ENCODE results near the gene STAT3. TPM values are rescaled to one million over a fixed set of nuclear protein-coding genes. Genes with fewer than 3 reads are reported as not detected.
"Not testable (repeated sequence)": the region's sequence is repeated elsewhere in the genome, so short reads cannot be mapped to it uniquely, and the experiment has no call there.

STAT3 gene
- polyA plus RNA-seq, 3 donors from 2014 or later, result 110 to 205 (median 127) TPM

- Mint-ChIP-seq H3K4me3 (peak overlapping the region in 1 of 5 donors; percentile 36), H3K27me3 (ENCODE audit: low read depth in 3 of 3) (peaks cover 1 to 3% (median 2%) of the 10 kb centered on the region in 3 donors), H3K36me3 (peaks cover 0 to 9% (median 4%) of the 10 kb centered on the region in 3 donors), H3K4me1 (peaks cover 87 to 89% of the 10 kb centered on the region in 2 donors), H3K27ac (peak overlapping the region in 5 of 6 donors; percentile 0 to 38 (median 35)), H3K9me3 (no peaks in the 10 kb centered on the region)
- no peak for DNase-seq
These were observed 23.1 kb downstream of the STAT3 start for GRCh38 chr17:42365136-42365535.

- peaks cover 1 to 2% (median 2%) of the 10 kb centered on the region in 3 donors for H3K27me3 Mint-ChIP-seq (ENCODE audit: low read depth in 3 of 3)
- DNase-seq, result no peak
- H3K4me1 Mint-ChIP-seq, result peaks cover 81 to 88% of the 10 kb centered on the region in 2 donors
- peaks cover 0 to 9% (median 4%) of the 10 kb centered on the region in 3 donors for H3K36me3 Mint-ChIP-seq
- H3K9me3 Mint-ChIP-seq, result no peaks in the 10 kb centered on the region
- peak overlapping the region; percentile 5 to 68 (median 50) for H3K27ac Mint-ChIP-seq
- H3K4me3 Mint-ChIP-seq, result peak overlapping the region in 4 of 5 donors; percentile 8 to 42 (median 26)
These were observed 24.3 kb downstream of the STAT3 start for GRCh38 chr17:42363767-42364585.

GRCh38 chr17:42363231-42363630 lies 25.0 kb downstream of the STAT3 start:
- H3K27ac Mint-ChIP-seq, result peak overlapping the region in 5 of 6 donors; percentile 20 to 76 (median 29)
- peaks cover 0 to 2% (median 1%) of the 10 kb centered on the region in 3 donors for H3K27me3 Mint-ChIP-seq (ENCODE audit: low read depth in 3 of 3)
- no peaks in the 10 kb centered on the region for H3K9me3 Mint-ChIP-seq
- peak overlapping the region in 3 of 5 donors; percentile 23 to 58 (median 34) for H3K4me3 Mint-ChIP-seq
- peaks cover 0 to 9% (median 4%) of the 10 kb centered on the region in 3 donors for H3K36me3 Mint-ChIP-seq
- no peak for DNase-seq
- H3K4me1 Mint-ChIP-seq, result peaks cover 78 to 88% of the 10 kb centered on the region in 2 donors

- no peak for DNase-seq
- Mint-ChIP-seq H3K4me1 (peaks cover 74 to 86% of the 10 kb centered on the region in 2 donors), H3K36me3 (peaks cover 0 to 7% (median 4%) of the 10 kb centered on the region in 3 donors), H3K4me3 (peak overlapping the region; percentile 58 to 76 (median 68)), H3K9me3 (no peaks in the 10 kb centered on the region), H3K27me3 (ENCODE audit: low read depth in 3 of 3) (peaks cover 0 to 1% (median 1%) of the 10 kb centered on the region in 3 donors), H3K27ac (peak overlapping the region; percentile 76 to 90 (median 88))
These were observed 25.8 kb downstream of the STAT3 start for GRCh38 chr17:42362245-42362961.

- peak; percentile 38 to 59 (median 48) for DNase-seq
- Mint-ChIP-seq H3K4me3 (peak overlapping the region; percentile 58 to 76 (median 68)), H3K4me1 (peaks cover 72 to 85% of the 10 kb centered on the region in 2 donors), H3K36me3 (peaks cover 0 to 4% (median 4%) of the 10 kb centered on the region in 3 donors), H3K27ac (peak overlapping the region; percentile 76 to 90 (median 88)), H3K9me3 (no peaks in the 10 kb centered on the region), H3K27me3 (ENCODE audit: low read depth in 3 of 3) (peaks cover 0 to 1% (median 0%) of the 10 kb centered on the region in 3 donors)
These were observed 26.5 kb downstream of the STAT3 start for GRCh38 chr17:42361781-42362186.

GRCh38 chr17:42360388-42360787 lies 27.9 kb downstream of the STAT3 start:
- H3K4me1 Mint-ChIP-seq, result peaks cover 66 to 83% of the 10 kb centered on the region in 2 donors
- H3K4me3 Mint-ChIP-seq, result peak overlapping the region in 3 of 5 donors; percentile 21 to 61 (median 41)
- H3K9me3 Mint-ChIP-seq; DNase-seq; H3K27me3 Mint-ChIP-seq (ENCODE audit: low read depth in 3 of 3); H3K36me3 Mint-ChIP-seq: not testable (repeated sequence)
- H3K27ac Mint-ChIP-seq, result peak overlapping the region in 5 of 6 donors; percentile 76 to 85 (median 77)

GRCh38 chr17:42359133-42359532 lies 29.1 kb downstream of the STAT3 start:
- H3K4me3 Mint-ChIP-seq, result peak overlapping the region in 3 of 5 donors; percentile 12 to 29 (median 29)

GRCh38 chr17:42358434-42358833 lies 29.8 kb downstream of the STAT3 start:
- H3K4me1 Mint-ChIP-seq, result peaks cover 50 to 78% of the 10 kb centered on the region in 2 donors
- H3K9me3 Mint-ChIP-seq, result no peaks in the 10 kb centered on the region
- no peak overlapping the region for H3K4me3 Mint-ChIP-seq
- no peak for DNase-seq
- no peaks in the 10 kb centered on the region for H3K36me3 Mint-ChIP-seq
- no peaks in the 10 kb centered on the region for H3K27me3 Mint-ChIP-seq (ENCODE audit: low read depth in 3 of 3)
- H3K27ac Mint-ChIP-seq, result peak overlapping the region in 3 of 6 donors; percentile 57 to 65 (median 64)

More at GRCh38 chr17:42359133-42359532, 29.1 kb downstream of the STAT3 start:
- DNase-seq, result no peak
- peak overlapping the region in 4 of 6 donors; percentile 15 to 72 (median 32) for H3K27ac Mint-ChIP-seq
- no peaks in the 10 kb centered on the region for H3K36me3 Mint-ChIP-seq
- H3K4me1 Mint-ChIP-seq, result peaks cover 54 to 80% of the 10 kb centered on the region in 2 donors
- no peaks in the 10 kb centered on the region for H3K9me3 Mint-ChIP-seq
- peaks cover 0 to 1% (median 0%) of the 10 kb centered on the region in 3 donors for H3K27me3 Mint-ChIP-seq (ENCODE audit: low read depth in 3 of 3)

GRCh38 chr17:42354956-42355843 lies 33.0 kb downstream of the STAT3 start:
- H3K27me3 Mint-ChIP-seq (ENCODE audit: low read depth in 3 of 3), result peaks cover 0 to 3% (median 0%) of the 10 kb centered on the region in 3 donors
- no peak for DNase-seq
- no peak overlapping the region for H3K4me3 Mint-ChIP-seq
- H3K9me3 Mint-ChIP-seq, result no peaks in the 10 kb centered on the region
- peak overlapping the region in 2 of 6 donors; percentile 6 to 19 for H3K27ac Mint-ChIP-seq
- H3K4me1 Mint-ChIP-seq, result peaks cover 28 to 59% of the 10 kb centered on the region in 2 donors
- no peaks in the 10 kb centered on the region for H3K36me3 Mint-ChIP-seq

GRCh38 chr17:42348104-42348503 lies 40.1 kb downstream of the STAT3 start:
- H3K9me3 Mint-ChIP-seq, result no peaks in the 10 kb centered on the region
- peaks cover 15 to 31% (median 25%) of the 10 kb centered on the region in 3 donors for H3K36me3 Mint-ChIP-seq
- H3K27ac Mint-ChIP-seq, result peak overlapping the region in 2 of 6 donors; percentile 15 to 65
- no peak for DNase-seq
- peaks cover 26 to 45% of the 10 kb centered on the region in 2 donors for H3K4me1 Mint-ChIP-seq
- peaks cover 0 to 3% (median 0%) of the 10 kb centered on the region in 3 donors for H3K27me3 Mint-ChIP-seq (ENCODE audit: low read depth in 3 of 3)
- H3K4me3 Mint-ChIP-seq, result no peak overlapping the region

GRCh38 chr17:42347606-42348005 lies 40.6 kb downstream of the STAT3 start:
- Mint-ChIP-seq H3K36me3 (peaks cover 15 to 33% (median 26%) of the 10 kb centered on the region in 3 donors), H3K27ac (peak overlapping the region in 4 of 6 donors; percentile 0 to 39 (median 28)), H3K4me3 (no peak overlapping the region), H3K4me1 (peaks cover 28 to 45% of the 10 kb centered on the region in 2 donors), H3K9me3 (no peaks in the 10 kb centered on the region), H3K27me3 (ENCODE audit: low read depth in 3 of 3) (peaks cover 0 to 3% (median 0%) of the 10 kb centered on the region in 3 donors)
- no peak for DNase-seq

GRCh38 chr17:42347198-42347597 lies 41.0 kb downstream of the STAT3 start:
- Mint-ChIP-seq H3K36me3 (peaks cover 15 to 36% (median 30%) of the 10 kb centered on the region in 3 donors), H3K27me3 (ENCODE audit: low read depth in 3 of 3) (peaks cover 0 to 3% (median 0%) of the 10 kb centered on the region in 3 donors), H3K4me3 (no peak overlapping the region), H3K27ac (peak overlapping the region in 4 of 6 donors; percentile 0 to 39 (median 28)), H3K4me1 (peaks cover 27 to 45% of the 10 kb centered on the region in 2 donors), H3K9me3 (no peaks in the 10 kb centered on the region)
- no peak for DNase-seq
